IPS-20b (cell line): ENCODE results near the gene EVC2.

Source experiments
- H3K27ac ChIP-seq: one replicate; pipeline ENCODE4 v1.5.1; 2013; ENCODE audit warnings: low read length
- H3K27me3 ChIP-seq: 2 replicates; pipeline ENCODE4 v1.6.1; 2013; ENCODE audit warnings: mild to moderate bottlenecking, low read length, inconsistent platforms; ENCODE audit not compliant: insufficient read depth
- H3K36me3 ChIP-seq: 2 replicates; pipeline ENCODE4 v1.6.1; 2013; ENCODE audit warnings: low read depth, mild to moderate bottlenecking, inconsistent platforms, low read length, moderate library complexity; ENCODE audit not compliant: insufficient read depth
- H3K4me1 ChIP-seq: 2 replicates; pipeline ENCODE4 v1.6.1; 2013; ENCODE audit warnings: mild to moderate bottlenecking, control low read depth, inconsistent platforms, low read length, moderate library complexity; ENCODE audit not compliant: insufficient read depth
- H3K4me3 ChIP-seq: 2 replicates; pipeline ENCODE4 v1.5.1; 2013; ENCODE audit warnings: mild to moderate bottlenecking, low read length, inconsistent platforms
- H3K9ac ChIP-seq: 2 replicates; pipeline ENCODE4 v1.6.1; 2013; ENCODE audit warnings: low read depth, mild to moderate bottlenecking, inconsistent platforms, low read length, moderate library complexity
- H3K9me3 ChIP-seq: 2 replicates; pipeline ENCODE4 v1.6.1; 2013; ENCODE audit warnings: mild to moderate bottlenecking, low read depth, low read length, inconsistent platforms; ENCODE audit not compliant: insufficient read depth

The EVC2 gene

DNA sequence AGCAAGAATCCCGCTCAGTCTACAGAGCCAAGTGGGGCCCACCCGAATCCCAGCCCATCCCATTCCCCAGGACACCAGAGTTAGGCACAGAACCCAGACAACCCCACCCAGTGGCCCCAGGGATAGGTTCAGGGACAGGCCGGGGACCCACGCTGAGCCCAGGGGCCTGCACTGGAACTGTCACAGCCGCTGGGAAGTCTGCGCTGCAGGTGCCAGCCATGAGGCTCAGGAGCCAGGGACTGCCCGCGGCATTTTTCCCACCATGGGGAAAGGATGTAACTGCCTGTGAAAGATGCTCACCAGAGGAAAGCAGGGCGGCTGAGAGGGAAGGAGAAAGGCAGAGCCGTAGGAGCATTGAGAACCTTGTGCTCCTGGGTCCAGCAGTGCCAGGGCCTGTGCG lies 12.0 kb downstream of the EVC2 start:
- peaks cover 29% of the 10 kb centered on the region; the same call in 1 of the 2 replicates for H3K36me3 ChIP-seq
- no peaks in the 10 kb centered on the region for H3K4me1 ChIP-seq
- no peak overlapping the region for H3K4me3 ChIP-seq
- no peak overlapping the region for H3K9ac ChIP-seq
- H3K27ac ChIP-seq: no peak overlapping the region
- H3K27me3 ChIP-seq: no peaks in the 10 kb centered on the region
- no peaks in the 10 kb centered on the region for H3K9me3 ChIP-seq

- peaks cover 52% of the 10 kb centered on the region for H3K36me3 ChIP-seq
- no peak overlapping the region for H3K9ac ChIP-seq
- no peak overlapping the region for H3K4me3 ChIP-seq
- H3K27ac ChIP-seq: no peak overlapping the region
- H3K27me3 ChIP-seq: no peaks in the 10 kb centered on the region
- H3K9me3 ChIP-seq: no peaks in the 10 kb centered on the region
- H3K4me1 ChIP-seq: no peaks in the 10 kb centered on the region
Observed at GRCh38 chr4:5693871-5694270, 14.5 kb downstream of the EVC2 start.

GRCh38 chr4:5691491-5692132 lies 16.7 kb downstream of the EVC2 start:
- Histone ChIP-seq H3K27me3 (no peaks in the 10 kb centered on the region), H3K9ac (no peak overlapping the region), H3K9me3 (no peaks in the 10 kb centered on the region), H3K27ac (no peak overlapping the region), H3K36me3 (peaks cover 57% of the 10 kb centered on the region), H3K4me3 (no peak overlapping the region), H3K4me1 (no peaks in the 10 kb centered on the region)

DNA sequence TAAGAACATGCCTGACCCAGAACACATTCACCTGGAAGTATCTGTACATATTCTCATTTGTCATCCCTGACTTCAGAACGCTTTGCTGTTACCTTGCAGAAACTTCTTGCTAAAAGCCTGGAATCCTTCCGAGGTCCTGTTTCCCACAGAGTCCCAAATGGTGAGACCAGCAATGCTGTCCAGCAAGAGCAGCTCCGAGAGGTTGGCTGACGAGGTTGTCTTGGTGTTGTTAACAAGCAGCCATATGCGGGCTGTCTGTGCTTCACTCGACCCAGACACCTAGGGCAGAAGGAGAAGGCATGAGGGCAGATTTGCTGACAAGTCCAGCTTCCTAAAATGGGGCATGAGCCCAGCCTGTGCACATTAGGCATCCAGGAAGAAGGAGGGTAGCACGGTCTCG lies 19.3 kb downstream of the EVC2 start:
- Histone ChIP-seq H3K9me3 (no peaks in the 10 kb centered on the region), H3K4me3 (no peak overlapping the region), H3K36me3 (peaks cover 69% of the 10 kb centered on the region), H3K27me3 (no peaks in the 10 kb centered on the region), H3K4me1 (no peaks in the 10 kb centered on the region), H3K9ac (no peak overlapping the region), H3K27ac (no peak overlapping the region)

- Histone ChIP-seq H3K9ac (no peak overlapping the region), H3K4me1 (no peaks in the 10 kb centered on the region), H3K27ac (no peak overlapping the region), H3K4me3 (no peak overlapping the region), H3K36me3 (peaks cover 61% of the 10 kb centered on the region), H3K27me3 (no peaks in the 10 kb centered on the region), H3K9me3 (no peaks in the 10 kb centered on the region)
Observed at GRCh38 chr4:5686338-5686737, 22.0 kb downstream of the EVC2 start.

GRCh38 chr4:5685296-5685695 lies 23.1 kb downstream of the EVC2 start:
- peaks cover 63% of the 10 kb centered on the region for H3K36me3 ChIP-seq
- H3K9me3 ChIP-seq: no peaks in the 10 kb centered on the region

DNA sequence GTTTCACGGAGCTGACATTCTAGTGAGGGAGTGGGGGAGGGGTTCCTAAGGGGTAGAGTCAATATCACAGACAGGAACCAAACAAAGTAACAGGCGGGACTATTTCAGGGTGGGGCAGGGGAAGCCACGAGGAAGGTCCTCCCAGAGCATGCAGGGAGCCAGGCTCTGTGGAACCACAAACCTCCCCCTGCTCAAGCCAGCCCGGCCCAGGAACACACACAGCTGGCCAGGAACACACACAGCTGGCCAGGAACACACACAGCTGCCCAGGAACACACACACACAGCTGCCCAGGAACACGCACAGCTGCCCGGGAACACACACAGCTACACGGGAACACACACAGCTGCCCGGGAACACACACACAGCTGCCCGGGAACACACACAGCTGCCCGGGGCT lies 24.8 kb downstream of the EVC2 start:
- Histone ChIP-seq H3K27ac (no peak overlapping the region), H3K4me3 (no peak overlapping the region), H3K36me3 (peaks cover 52% of the 10 kb centered on the region), H3K4me1 (no peaks in the 10 kb centered on the region), H3K9me3 (no peaks in the 10 kb centered on the region), H3K9ac (no peak overlapping the region), H3K27me3 (no peaks in the 10 kb centered on the region)

More at GRCh38 chr4:5685296-5685695, 23.1 kb downstream of the EVC2 start:
- H3K27ac ChIP-seq: no peak overlapping the region
- no peak overlapping the region for H3K4me3 ChIP-seq
- H3K27me3 ChIP-seq: no peaks in the 10 kb centered on the region
- H3K4me1 ChIP-seq: no peaks in the 10 kb centered on the region
- H3K9ac ChIP-seq: no peak overlapping the region

DNA sequence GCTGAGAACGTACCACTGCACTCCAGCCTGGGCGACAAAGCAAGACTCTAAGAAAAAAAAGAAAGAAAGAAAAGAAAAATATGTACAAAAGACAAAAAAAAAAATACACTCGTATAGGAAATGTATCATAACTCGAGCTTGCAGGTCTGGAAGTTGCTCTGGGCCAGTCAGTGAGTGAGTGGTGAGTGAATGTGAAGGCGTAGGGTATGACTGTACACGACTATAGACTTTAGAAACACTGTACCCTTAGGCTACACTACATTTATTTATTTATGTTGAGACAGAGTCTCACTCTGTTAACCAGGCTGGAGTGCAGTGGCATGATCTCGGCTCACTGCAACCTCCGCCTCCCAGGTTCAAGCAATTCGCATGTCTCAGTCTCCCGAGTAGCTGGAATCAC lies 29.4 kb downstream of the EVC2 start:
- Histone ChIP-seq H3K9me3 (no peaks in the 10 kb centered on the region), H3K4me3 (no peak overlapping the region), H3K4me1 (no peaks in the 10 kb centered on the region), H3K9ac (no peak overlapping the region), H3K36me3 (peaks cover 27% of the 10 kb centered on the region; the same call in 1 of the 2 replicates), H3K27ac (no peak overlapping the region), H3K27me3 (no peaks in the 10 kb centered on the region)

DNA sequence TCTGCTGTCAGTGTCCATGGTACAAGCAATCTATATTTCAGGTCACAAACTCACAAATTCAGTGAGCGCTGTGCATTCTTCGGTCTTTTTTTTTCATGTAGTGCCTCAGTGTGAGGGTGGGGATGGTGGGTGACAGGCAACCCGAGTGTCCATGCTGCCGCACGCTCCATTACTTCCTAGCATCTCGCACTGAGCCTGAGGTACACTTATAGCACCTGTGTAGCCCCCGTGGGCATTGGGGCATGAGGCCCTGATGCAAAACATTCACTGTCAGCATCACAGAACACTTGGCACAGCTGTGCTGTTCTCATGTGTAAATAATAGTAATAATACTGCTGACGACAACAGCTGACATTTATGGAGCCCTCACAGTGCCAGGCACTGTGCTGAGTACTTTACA lies 31.6 kb downstream of the EVC2 start:
- peaks cover 26% of the 10 kb centered on the region; the same call in 1 of the 2 replicates for H3K36me3 ChIP-seq
- no peaks in the 10 kb centered on the region for H3K27me3 ChIP-seq
- no peaks in the 10 kb centered on the region for H3K4me1 ChIP-seq
- no peak overlapping the region for H3K9ac ChIP-seq
- no peaks in the 10 kb centered on the region for H3K9me3 ChIP-seq
- no peak overlapping the region for H3K27ac ChIP-seq
- H3K4me3 ChIP-seq: no peak overlapping the region

GRCh38 chr4:5666741-5667140 lies 41.6 kb downstream of the EVC2 start:
- peaks cover 11% of the 10 kb centered on the region for H3K36me3 ChIP-seq
- H3K9me3 ChIP-seq: peaks cover 27% of the 10 kb centered on the region
- no peaks in the 10 kb centered on the region for H3K27me3 ChIP-seq
- H3K4me1 ChIP-seq: no peaks in the 10 kb centered on the region
- no peak overlapping the region for H3K27ac ChIP-seq
- no peak overlapping the region for H3K9ac ChIP-seq
- H3K4me3 ChIP-seq: no peak overlapping the region

- peaks cover 14% of the 10 kb centered on the region for H3K36me3 ChIP-seq
- no peak overlapping the region for H3K27ac ChIP-seq
- no peak overlapping the region for H3K9ac ChIP-seq
- H3K4me1 ChIP-seq: no peaks in the 10 kb centered on the region
- no peak overlapping the region for H3K4me3 ChIP-seq
- peaks cover 17% of the 10 kb centered on the region for H3K9me3 ChIP-seq
- H3K27me3 ChIP-seq: no peaks in the 10 kb centered on the region
Observed at GRCh38 chr4:5664778-5665177, 43.6 kb downstream of the EVC2 start.

- no peak overlapping the region for H3K27ac ChIP-seq
- peaks cover 19% of the 10 kb centered on the region for H3K36me3 ChIP-seq
- no peak overlapping the region for H3K4me3 ChIP-seq
Observed at GRCh38 chr4:5662555-5662954, 45.8 kb downstream of the EVC2 start.

More at GRCh38 chr4:5662555-5662954, 45.8 kb downstream of the EVC2 start:
- Histone ChIP-seq H3K27me3 (no peaks in the 10 kb centered on the region), H3K9me3 (peaks cover 3% of the 10 kb centered on the region; the same call in 1 of the 2 replicates), H3K4me1 (no peaks in the 10 kb centered on the region), H3K9ac (no peak overlapping the region)
